Activated CD4-positive, alpha-beta memory T cell treated with anti-CD3 and anti-CD28 coated beads for 36 hours (primary cell): Measurements from ENCODE around the gene CETP. TPM values are rescaled to one million over a fixed set of nuclear protein-coding genes. Genes with fewer than 3 reads are reported as not detected.
"Not testable (repeated sequence)": the region's sequence is repeated elsewhere in the genome, so short reads cannot be mapped to it uniquely, and the experiment has no call there.

Source experiments
- CTCF ChIA-PET: fragments of 350-600 bp; sonication (Branson Sonifier 250); formaldehyde crosslinking; loops from one replicate; lab custom pipeline; 2021; ENCODE audit warnings: antibody characterized with exemption, inconsistent platforms; lab: Charles Lee
- POLR2A ChIA-PET: fragments of 350-600 bp; sonication (Branson Sonifier 250); formaldehyde crosslinking; loops from one replicate; lab custom pipeline; 2021; ENCODE audit warnings: antibody characterized with exemption; lab: Charles Lee
- DNase-seq: peaks from one replicate; pipeline ENCODE4 v3.0.0-alpha.2; 2020
- H3K27ac Mint-ChIP-seq: one replicate; pipeline ENCODE4 v1.8.0; 2021; ENCODE audit warnings: mixed read lengths
- H3K27me3 Mint-ChIP-seq: one replicate; pipeline ENCODE4 v1.8.0; 2021; ENCODE audit warnings: mixed read lengths
- H3K36me3 Mint-ChIP-seq: one replicate; pipeline ENCODE4 v1.8.0; 2021; ENCODE audit warnings: mixed read lengths
- H3K4me1 Mint-ChIP-seq: one replicate; pipeline ENCODE4 v1.8.0; 2021; ENCODE audit warnings: low read depth, mixed read lengths
- H3K4me3 Mint-ChIP-seq: one replicate; pipeline ENCODE4 v1.8.0; 2021; ENCODE audit warnings: mild to moderate bottlenecking, mixed read lengths
- H3K9me3 Mint-ChIP-seq: one replicate; pipeline ENCODE4 v1.8.0; 2021; ENCODE audit warnings: mixed read lengths
- intact Hi-C: fragments of 100-400 bp; cut with micrococcal nuclease; formaldehyde crosslinking; loops from one replicate; pipeline ENCODE4 v1.15.1; 2023
- total RNA-seq, 2 experiments: library from RNA; stranded (reverse); gene quantifications; one replicate each; pipeline ENCODE4 v1.2.3, GENCODE V29; 2021

The CETP gene
- total RNA-seq, 2 experiments from 2014 or later: not detected

- Mint-ChIP-seq H3K27ac (peak overlapping the region; percentile 99), H3K4me1 (peaks cover 95% of the 10 kb centered on the region), H3K4me3 (peak overlapping the region; percentile 64), H3K27me3 (no peaks in the 10 kb centered on the region), H3K9me3 (peaks cover 2% of the 10 kb centered on the region), H3K36me3 (peaks cover 49% of the 10 kb centered on the region)
- ChIA-PET POLR2A (interaction anchor here (1.0 to 2.8 kb wide), 7 partner anchors 10 to 41 kb away, joined by 3 to 29 read pairs (median 5); partner anchors contain the start of gene NLRC5), CTCF (interaction anchor here (0.9 to 1.9 kb wide), 5 partner anchors 34 to 84 kb away, joined by 3 to 14 read pairs (median 6); no protein-coding TSS in a partner anchor)
- intact Hi-C loops: loop anchor here (1.0 kb wide), 2 partner anchors 9 to 14 kb away; no protein-coding TSS in a partner anchor
- peak; percentile 86 for DNase-seq
These were observed 38.7 kb downstream of the CETP start for GRCh38 chr16:57000271-57001025.

GRCh38 chr16:57001026-57001679 lies 39.4 kb downstream of the CETP start:
- ChIA-PET CTCF (interaction anchor here (1.9 kb wide), 1 partner anchor 37 kb away, joined by 14 read pairs; no protein-coding TSS in a partner anchor), POLR2A (interaction anchor here (2.8 kb wide), 1 partner anchor 12 kb away, joined by 29 read pairs; the partner anchor contains the start of gene NLRC5)
- Mint-ChIP-seq H3K27me3 (no peaks in the 10 kb centered on the region), H3K27ac (peak overlapping the region; percentile 99), H3K9me3 (peaks cover 2% of the 10 kb centered on the region), H3K36me3 (peaks cover 44% of the 10 kb centered on the region), H3K4me3 (peak overlapping the region; percentile 40), H3K4me1 (peaks cover 92% of the 10 kb centered on the region)
- DNase-seq: no peak
- intact Hi-C loops: no loop called here

- ChIA-PET POLR2A (interaction anchor here (0.6 to 1.5 kb wide), 5 partner anchors 9 to 234 kb away, joined by 3 to 5 read pairs (median 3); no protein-coding TSS in a partner anchor), CTCF (interaction anchor here (1.2 to 1.6 kb wide), 2 partner anchors 40 kb away, joined by 3 to 4 read pairs; no protein-coding TSS in a partner anchor)
- peak overlapping the region; percentile 10 for H3K4me3 Mint-ChIP-seq
- H3K4me1 Mint-ChIP-seq: peaks cover 87% of the 10 kb centered on the region
- peaks cover 2% of the 10 kb centered on the region for H3K9me3 Mint-ChIP-seq
- intact Hi-C loops: no loop called here
- peaks cover 38% of the 10 kb centered on the region for H3K36me3 Mint-ChIP-seq
- no peak for DNase-seq
- peak overlapping the region; percentile 73 for H3K27ac Mint-ChIP-seq
- no peaks in the 10 kb centered on the region for H3K27me3 Mint-ChIP-seq
These were observed 42.0 kb downstream of the CETP start for GRCh38 chr16:57003439-57004386.

- intact Hi-C loops: loop anchor here (1.0 kb wide), 1 partner anchor 10 kb away; no protein-coding TSS in a partner anchor
- peak overlapping the region; percentile 18 for H3K4me3 Mint-ChIP-seq
- ChIA-PET POLR2A (interaction anchor here (0.6 to 1.3 kb wide), 3 partner anchors 35 to 233 kb away, joined by 3 to 5 read pairs (median 4); no protein-coding TSS in a partner anchor), CTCF (interaction anchor here (0.6 to 1.6 kb wide), 4 partner anchors 29 to 72 kb away, joined by 3 to 4 read pairs (median 3); no protein-coding TSS in a partner anchor)
- DNase-seq: no peak
- H3K27ac Mint-ChIP-seq: peak overlapping the region; percentile 73
- H3K27me3 Mint-ChIP-seq: no peaks in the 10 kb centered on the region
- H3K4me1 Mint-ChIP-seq: peaks cover 84% of the 10 kb centered on the region
- peaks cover 39% of the 10 kb centered on the region for H3K36me3 Mint-ChIP-seq
- H3K9me3 Mint-ChIP-seq: peaks cover 2% of the 10 kb centered on the region
These were observed 42.9 kb downstream of the CETP start for GRCh38 chr16:57004387-57005250.

- POLR2A ChIA-PET: interaction anchor here (0.9 kb wide), 1 partner anchor 74 kb away, joined by 4 read pairs; no protein-coding TSS in a partner anchor
- H3K36me3 Mint-ChIP-seq: peaks cover 42% of the 10 kb centered on the region
- not testable (repeated sequence) for H3K4me3 Mint-ChIP-seq, H3K27me3 Mint-ChIP-seq, DNase-seq, H3K9me3 Mint-ChIP-seq, H3K27ac Mint-ChIP-seq
- intact Hi-C loops: loop anchor here (1.0 kb wide), 1 partner anchor 9 kb away; no protein-coding TSS in a partner anchor
- H3K4me1 Mint-ChIP-seq: peaks cover 82% of the 10 kb centered on the region
- CTCF ChIA-PET: interaction anchor here (1.0 to 1.3 kb wide), 3 partner anchors 30 to 42 kb away, joined by 3 read pairs; no protein-coding TSS in a partner anchor
These were observed 43.8 kb downstream of the CETP start for GRCh38 chr16:57005597-57005996.

- H3K27ac Mint-ChIP-seq: peak overlapping the region; percentile 77
- intact Hi-C loops: no loop called here
- H3K36me3 Mint-ChIP-seq: peaks cover 34% of the 10 kb centered on the region
- H3K27me3 Mint-ChIP-seq: no peaks in the 10 kb centered on the region
- H3K4me1 Mint-ChIP-seq: peaks cover 81% of the 10 kb centered on the region
- POLR2A ChIA-PET: interaction anchor here (1.1 to 1.8 kb wide), 3 partner anchors 11 to 35 kb away, joined by 4 to 5 read pairs (median 5); no protein-coding TSS in a partner anchor
- no peaks in the 10 kb centered on the region for H3K9me3 Mint-ChIP-seq
- CTCF ChIA-PET: interaction anchor here (0.6 to 2.0 kb wide), 4 partner anchors 18 to 555 kb away, joined by 3 to 12 read pairs (median 4); partner anchors contain the start of gene NLRC5
- DNase-seq: no peak
- no peak overlapping the region for H3K4me3 Mint-ChIP-seq
These were observed 45.3 kb downstream of the CETP start for GRCh38 chr16:57007050-57007449.

GRCh38 chr16:57007530-57007929 lies 45.8 kb downstream of the CETP start:
- Mint-ChIP-seq H3K4me1 (peaks cover 82% of the 10 kb centered on the region), H3K27ac (peak overlapping the region; percentile 51), H3K9me3 (no peaks in the 10 kb centered on the region), H3K27me3 (no peaks in the 10 kb centered on the region), H3K4me3 (no peak overlapping the region), H3K36me3 (peaks cover 35% of the 10 kb centered on the region)
- intact Hi-C loops: no loop called here
- ChIA-PET CTCF (interaction anchor here (0.7 to 2.0 kb wide), 4 partner anchors 18 to 141 kb away, joined by 3 to 12 read pairs (median 4); partner anchors contain the start of gene NLRC5), POLR2A (interaction anchor here (1.1 to 1.8 kb wide), 3 partner anchors 12 to 34 kb away, joined by 4 to 5 read pairs (median 5); no protein-coding TSS in a partner anchor)
- DNase-seq: no peak

DNA sequence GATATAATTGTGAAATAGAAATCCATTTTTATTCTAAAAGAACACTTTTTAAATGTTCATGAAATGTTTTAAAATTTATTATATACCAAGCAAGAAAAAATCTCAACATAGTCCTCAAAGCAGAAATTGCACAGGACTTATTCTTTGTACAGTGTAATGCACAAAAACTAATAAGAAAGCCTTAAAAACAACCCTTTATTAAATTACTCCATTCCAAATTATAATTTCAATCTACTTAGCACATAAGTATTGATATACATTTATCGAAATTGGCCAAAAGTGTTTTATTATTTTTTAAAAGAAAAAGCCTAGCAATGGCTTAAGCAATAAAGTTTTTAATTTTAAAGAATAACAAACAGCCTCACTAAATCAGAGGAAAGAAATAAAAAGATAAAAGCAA lies 46.7 kb downstream of the CETP start:
- CTCF ChIA-PET: interaction anchor here (1.5 to 2.0 kb wide), 2 partner anchors 15 to 44 kb away, joined by 4 to 12 read pairs; no protein-coding TSS in a partner anchor
- intact Hi-C loops: no loop called here
- Mint-ChIP-seq H3K4me3 (no peak overlapping the region), H3K27ac (peak overlapping the region; percentile 85), H3K36me3 (peaks cover 35% of the 10 kb centered on the region), H3K4me1 (peaks cover 82% of the 10 kb centered on the region), H3K9me3 (no peaks in the 10 kb centered on the region), H3K27me3 (no peaks in the 10 kb centered on the region)
- POLR2A ChIA-PET: interaction anchor here (1.8 kb wide), 1 partner anchor 13 kb away, joined by 5 read pairs; no protein-coding TSS in a partner anchor
- no peak for DNase-seq

- peak overlapping the region; percentile 21 for H3K4me3 Mint-ChIP-seq
- ChIA-PET CTCF (interaction anchor here (0.9 to 2.3 kb wide), 5 partner anchors 14 to 45 kb away, joined by 3 to 14 read pairs (median 7); no protein-coding TSS in a partner anchor), POLR2A (interaction anchor here (0.6 to 2.5 kb wide), 4 partner anchors 10 to 92 kb away, joined by 3 to 16 read pairs (median 5); partner anchors contain the start of genes HERPUD1 and NLRC5)
- no peak for DNase-seq
- H3K27me3 Mint-ChIP-seq: no peaks in the 10 kb centered on the region
- peaks cover 82% of the 10 kb centered on the region for H3K4me1 Mint-ChIP-seq
- H3K27ac Mint-ChIP-seq: peak overlapping the region; percentile 85
- H3K36me3 Mint-ChIP-seq: peaks cover 25% of the 10 kb centered on the region
- intact Hi-C loops: loop anchor here (5.0 kb wide), 1 partner anchor 402 kb away; the partner anchor contains the start of gene MT2A
- no peaks in the 10 kb centered on the region for H3K9me3 Mint-ChIP-seq
These were observed 48.0 kb downstream of the CETP start for GRCh38 chr16:57009643-57010170.
